Measurements from ENCODE around the gene RASGEF1B. TPM values are rescaled to one million over a fixed set of nuclear protein-coding genes. Genes with fewer than 3 reads are reported as not detected.
"Not testable (repeated sequence)": the region's sequence is repeated elsewhere in the genome, so short reads cannot be mapped to it uniquely, and the experiment has no call there.

RASGEF1B gene
- total and polyA plus RNA-seq, 12 donors, result 1.3 to 8.1 (median 3.4) TPM

- no peaks in the 10 kb centered on the region for H3K27me3 ChIP-seq
- H3K4me3 ChIP-seq, result no peak overlapping the region
- intact Hi-C loops (cut with DNase I), result loop anchor here in 3 of 10 donors (5.0 to 10.0 kb wide), 3 partner anchors 37 to 857 kb away; no protein-coding TSS in a partner anchor
- TF ChIP-seq CTCF (IDR thresholded peaks at IDR 0.05), result no peak
- H3K9me3 ChIP-seq, result no peaks in the 10 kb centered on the region
- no peak overlapping the region for H3K27ac ChIP-seq
- DNase-seq, result no peak
- ATAC-seq, result no peak
- peaks cover 0 to 6% (median 0%) of the 10 kb centered on the region in 9 donors for H3K4me1 ChIP-seq
- no peaks in the 10 kb centered on the region for H3K36me3 ChIP-seq
- WGBS, 2 donors, result 56 to 78% methylated on average over 2 of the region's 2 CpGs
Measured at GRCh38 chr4:81410680-81411079, 61.0 kb downstream of the RASGEF1B start.

DNA sequence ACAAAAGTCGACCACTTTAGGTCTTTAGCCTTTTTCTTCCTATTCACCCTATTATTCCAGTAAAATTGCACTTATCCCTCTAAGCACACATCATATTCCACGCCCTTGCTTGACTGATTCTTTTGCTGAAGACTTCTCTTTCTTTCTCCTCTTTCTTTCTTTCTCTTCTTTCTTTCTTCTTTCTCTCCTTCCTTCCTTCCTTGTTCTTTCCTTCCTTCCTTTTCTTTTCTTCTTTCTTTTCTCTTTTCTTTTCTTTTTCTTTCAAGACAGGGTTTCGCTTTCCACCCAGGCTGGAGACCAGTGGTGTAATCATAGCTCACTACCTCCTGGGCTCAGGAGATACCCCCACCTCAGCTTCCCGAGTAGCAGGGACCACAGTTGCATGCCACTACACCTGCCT, 61.9 kb downstream of the RASGEF1B start:
- Histone ChIP-seq H3K4me1 (peaks cover 0 to 9% (median 0%) of the 10 kb centered on the region in 9 donors), H3K4me3 (no peak overlapping the region), H3K27ac (no peak overlapping the region), H3K27me3 (no peaks in the 10 kb centered on the region), H3K36me3 (no peaks in the 10 kb centered on the region), H3K9me3 (no peaks in the 10 kb centered on the region)
- WGBS, 2 donors, result 89 to 92% methylated on average over 4 of the region's 4 CpGs
- DNase-seq, result no peak
- intact Hi-C loops (cut with DNase I), result loop anchor here (5.0 to 10.0 kb wide), 11 partner anchors 37 to 872 kb away; no protein-coding TSS in a partner anchor
- ATAC-seq, result no peak
- no peak for TF ChIP-seq CTCF (IDR thresholded peaks at IDR 0.05)

DNA sequence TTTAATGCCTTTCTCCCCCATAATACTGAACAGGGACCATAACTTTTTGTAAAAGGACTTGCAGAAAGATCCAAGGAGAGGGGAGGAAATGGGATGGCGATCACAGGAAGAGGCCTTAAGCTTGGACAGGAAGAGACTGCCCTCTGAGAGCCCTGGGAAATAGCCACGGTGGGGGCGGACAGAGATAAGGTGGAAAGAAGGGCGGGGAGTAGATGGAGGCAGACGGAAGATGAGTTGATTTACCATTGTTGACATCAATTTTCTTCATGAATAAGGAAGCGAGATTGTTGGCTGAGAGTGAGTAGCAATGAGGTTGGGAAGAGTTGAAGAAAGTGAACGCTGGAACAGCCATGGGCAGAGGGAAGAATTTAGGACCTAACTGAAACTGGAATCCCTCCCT, 63.4 kb downstream of the RASGEF1B start:
- H3K27me3 ChIP-seq, result no peaks in the 10 kb centered on the region
- WGBS, 2 donors, result 54 to 64% methylated on average over 7 of the region's 7 CpGs
- intact Hi-C loops (cut with DNase I), result loop anchor here (5.0 to 10.0 kb wide), 10 partner anchors 56 to 874 kb away; no protein-coding TSS in a partner anchor

DNA sequence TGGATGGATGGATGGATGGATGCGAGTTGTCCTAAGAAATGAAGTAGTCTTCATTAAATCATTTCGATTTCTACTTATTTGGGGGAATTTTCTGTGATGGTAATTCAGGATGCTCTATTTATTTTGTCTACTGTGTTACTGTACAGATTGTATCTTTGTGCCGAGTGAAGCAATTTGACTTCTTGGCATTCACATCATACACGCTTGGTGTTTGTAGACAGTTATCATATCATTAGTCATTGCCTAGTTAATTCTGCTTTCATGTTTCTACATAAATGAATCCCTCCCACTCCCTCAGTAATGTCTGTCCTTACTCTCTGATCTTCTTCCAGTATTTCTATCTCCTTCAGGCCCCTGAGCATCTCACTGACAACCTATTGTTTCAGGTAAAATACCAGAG, 64.0 kb downstream of the RASGEF1B start:
- 89 to 90% methylated on average over 4 of the region's 4 CpGs for WGBS, 2 donors
- no peak for ATAC-seq
- Histone ChIP-seq H3K4me1 (peaks cover 0 to 9% (median 0%) of the 10 kb centered on the region in 9 donors), H3K27me3 (no peaks in the 10 kb centered on the region), H3K9me3 (no peaks in the 10 kb centered on the region), H3K36me3 (no peaks in the 10 kb centered on the region), H3K27ac (no peak overlapping the region), H3K4me3 (no peak overlapping the region)
- no peak for DNase-seq
- intact Hi-C loops (cut with DNase I), result loop anchor here (2.0 to 10.0 kb wide), 14 partner anchors 57 to 875 kb away; no protein-coding TSS in a partner anchor
- TF ChIP-seq CTCF (IDR thresholded peaks at IDR 0.05), result no peak

More for the DNA sequence above, 63.4 kb downstream of the RASGEF1B start:
- TF ChIP-seq CTCF (IDR thresholded peaks at IDR 0.05), result no peak
- ATAC-seq, result no peak
- H3K4me1 ChIP-seq, result peaks cover 0 to 9% (median 0%) of the 10 kb centered on the region in 9 donors
- DNase-seq, result no peak
- H3K9me3 ChIP-seq, result no peaks in the 10 kb centered on the region
- no peak overlapping the region for H3K27ac ChIP-seq
- no peaks in the 10 kb centered on the region for H3K36me3 ChIP-seq
- H3K4me3 ChIP-seq, result no peak overlapping the region

DNA sequence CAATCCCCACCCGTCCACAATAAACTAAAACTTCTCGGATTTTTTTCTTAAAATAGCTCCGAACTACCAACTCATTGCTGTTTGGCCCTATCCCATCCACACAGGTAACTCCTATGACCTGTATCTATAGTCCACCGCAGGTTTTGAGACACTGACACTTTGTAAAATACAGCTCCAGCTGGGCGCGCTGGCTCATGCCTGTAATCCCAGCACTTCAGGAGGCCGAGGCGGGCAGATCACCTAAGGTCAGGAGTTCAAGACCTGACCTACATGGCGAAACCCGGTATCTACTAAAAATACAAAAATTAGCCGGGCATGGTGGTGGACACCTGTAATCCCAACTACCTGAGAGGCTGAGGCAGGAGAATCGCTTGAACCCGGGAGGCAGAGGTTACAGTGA, 65.2 kb downstream of the RASGEF1B start:
- H3K27ac ChIP-seq, DNase-seq, H3K27me3 ChIP-seq, H3K4me3 ChIP-seq, H3K36me3 ChIP-seq, H3K4me1 ChIP-seq, ATAC-seq, H3K9me3 ChIP-seq: not testable (repeated sequence)
- intact Hi-C loops (cut with DNase I), result loop anchor here (1.0 to 10.0 kb wide), 15 partner anchors 58 to 876 kb away; no protein-coding TSS in a partner anchor
- 81 to 83% methylated on average over 13 of the region's 13 CpGs for WGBS, 2 donors
